ENCODE results near the gene PGPEP1.
"Not testable (repeated sequence)": the region's sequence is repeated elsewhere in the genome, so short reads cannot be mapped to it uniquely, and the experiment has no call there.

The PGPEP1 gene

GRCh38 chr19:18317961-18318800, 22.2 kb upstream of the PGPEP1 start:
- Mint-ChIP-seq H3K9me3 (no peaks in the 10 kb centered on the region), H3K4me3 (peak overlapping the region; percentile 71), H3K4me1 (ENCODE audit: low read depth) (peaks cover 54% of the 10 kb centered on the region), H3K27ac (peak overlapping the region; percentile 97), H3K27me3 (no peaks in the 10 kb centered on the region), H3K36me3 (ENCODE audit: low read depth) (peaks cover 86% of the 10 kb centered on the region)
- DNase-seq: peak; percentile 69

- H3K4me1 Mint-ChIP-seq (ENCODE audit: low read depth): peaks cover 62% of the 10 kb centered on the region
- peak overlapping the region; percentile 97 for H3K27ac Mint-ChIP-seq
- no peaks in the 10 kb centered on the region for H3K9me3 Mint-ChIP-seq
- peak overlapping the region; percentile 71 for H3K4me3 Mint-ChIP-seq
- H3K27me3 Mint-ChIP-seq: no peaks in the 10 kb centered on the region
- peaks cover 72% of the 10 kb centered on the region for H3K36me3 Mint-ChIP-seq (ENCODE audit: low read depth)
- DNase-seq: no peak
These were observed 20.7 kb upstream of the PGPEP1 start for GRCh38 chr19:18319591-18320135.

GRCh38 chr19:18320865-18321733, 19.3 kb upstream of the PGPEP1 start:
- Mint-ChIP-seq H3K4me1 (ENCODE audit: low read depth) (peaks cover 57% of the 10 kb centered on the region), H3K27me3 (no peaks in the 10 kb centered on the region), H3K4me3 (peak overlapping the region; percentile 89), H3K27ac (peak overlapping the region; percentile 97), H3K36me3 (ENCODE audit: low read depth) (peaks cover 57% of the 10 kb centered on the region), H3K9me3 (no peaks in the 10 kb centered on the region)
- no peak for DNase-seq

GRCh38 chr19:18321734-18322102, 18.7 kb upstream of the PGPEP1 start:
- Mint-ChIP-seq H3K9me3 (no peaks in the 10 kb centered on the region), H3K36me3 (ENCODE audit: low read depth) (peaks cover 52% of the 10 kb centered on the region), H3K4me1 (ENCODE audit: low read depth) (peaks cover 55% of the 10 kb centered on the region), H3K27me3 (no peaks in the 10 kb centered on the region), H3K27ac (peak overlapping the region; percentile 97), H3K4me3 (peak overlapping the region; percentile 89)
- no peak for DNase-seq

GRCh38 chr19:18322318-18322758, 18.1 kb upstream of the PGPEP1 start:
- peak overlapping the region; percentile 89 for H3K4me3 Mint-ChIP-seq

GRCh38 chr19:18322759-18323460, 17.5 kb upstream of the PGPEP1 start, which contains the start of gene LSM4:
Gene LSM4, minus strand, starts transcription at chr19:18323076. Its CDS starts 56 bp downstream, at chr19:18323020.
- H3K4me3 Mint-ChIP-seq: peak within 1 kb of the TSS; percentile 89
- peaks cover 50% of the 10 kb centered on the region for H3K4me1 Mint-ChIP-seq (ENCODE audit: low read depth)
- H3K27me3 Mint-ChIP-seq: no peaks in the 10 kb centered on the region
- peaks cover 47% of the 10 kb centered on the region for H3K36me3 Mint-ChIP-seq (ENCODE audit: low read depth)
- peak within 1 kb of the TSS; percentile 97 for H3K27ac Mint-ChIP-seq
- no peaks in the 10 kb centered on the region for H3K9me3 Mint-ChIP-seq
- peak; percentile 100 for DNase-seq

More at GRCh38 chr19:18322318-18322758, 18.1 kb upstream of the PGPEP1 start:
- H3K4me1 Mint-ChIP-seq (ENCODE audit: low read depth): peaks cover 55% of the 10 kb centered on the region
- DNase-seq: peak; percentile 65
- no peaks in the 10 kb centered on the region for H3K27me3 Mint-ChIP-seq
- H3K36me3 Mint-ChIP-seq (ENCODE audit: low read depth): peaks cover 52% of the 10 kb centered on the region
- no peaks in the 10 kb centered on the region for H3K9me3 Mint-ChIP-seq
- H3K27ac Mint-ChIP-seq: peak overlapping the region; percentile 97

- Mint-ChIP-seq H3K36me3 (ENCODE audit: low read depth) (peaks cover 35% of the 10 kb centered on the region), H3K4me1 (ENCODE audit: low read depth) (peaks cover 48% of the 10 kb centered on the region), H3K27ac (peak overlapping the region; percentile 97)
- DNase-seq, H3K4me3 Mint-ChIP-seq, H3K27me3 Mint-ChIP-seq, H3K9me3 Mint-ChIP-seq: not testable (repeated sequence)
These were observed 16.0 kb upstream of the PGPEP1 start for GRCh38 chr19:18324373-18324731.

- Mint-ChIP-seq H3K4me3 (no peak overlapping the region), H3K27ac (no peak overlapping the region), H3K4me1 (ENCODE audit: low read depth) (peaks cover 27% of the 10 kb centered on the region), H3K36me3 (ENCODE audit: low read depth) (peaks cover 11% of the 10 kb centered on the region), H3K27me3 (no peaks in the 10 kb centered on the region), H3K9me3 (no peaks in the 10 kb centered on the region)
- no peak for DNase-seq
These were observed 13.6 kb upstream of the PGPEP1 start for GRCh38 chr19:18326772-18327171.

- Mint-ChIP-seq H3K9me3 (no peaks in the 10 kb centered on the region), H3K27ac (peak overlapping the region; percentile 79), H3K27me3 (no peaks in the 10 kb centered on the region), H3K4me3 (peak overlapping the region; percentile 71), H3K36me3 (ENCODE audit: low read depth) (no peaks in the 10 kb centered on the region), H3K4me1 (ENCODE audit: low read depth) (peaks cover 20% of the 10 kb centered on the region)
- DNase-seq: peak; percentile 80
These were observed 11.9 kb upstream of the PGPEP1 start for GRCh38 chr19:18328340-18329034.

GRCh38 chr19:18329035-18329376, 11.4 kb upstream of the PGPEP1 start:
- Mint-ChIP-seq H3K27ac (no peak overlapping the region), H3K27me3 (no peaks in the 10 kb centered on the region), H3K9me3 (no peaks in the 10 kb centered on the region), H3K4me3 (peak overlapping the region; percentile 71), H3K36me3 (ENCODE audit: low read depth) (no peaks in the 10 kb centered on the region), H3K4me1 (ENCODE audit: low read depth) (peaks cover 15% of the 10 kb centered on the region)
- DNase-seq: no peak

GRCh38 chr19:18330868-18331267, 9.5 kb upstream of the PGPEP1 start:
- DNase-seq: no peak
- Mint-ChIP-seq H3K27me3 (no peaks in the 10 kb centered on the region), H3K9me3 (no peaks in the 10 kb centered on the region), H3K4me1 (ENCODE audit: low read depth) (peaks cover 12% of the 10 kb centered on the region), H3K4me3 (no peak overlapping the region), H3K36me3 (ENCODE audit: low read depth) (no peaks in the 10 kb centered on the region), H3K27ac (no peak overlapping the region)

GRCh38 chr19:18332917-18333530, 7.4 kb upstream of the PGPEP1 start:
- Mint-ChIP-seq H3K9me3 (no peaks in the 10 kb centered on the region), H3K4me3 (no peak overlapping the region), H3K36me3 (ENCODE audit: low read depth) (no peaks in the 10 kb centered on the region), H3K4me1 (ENCODE audit: low read depth) (peaks cover 12% of the 10 kb centered on the region), H3K27ac (no peak overlapping the region), H3K27me3 (no peaks in the 10 kb centered on the region)
- DNase-seq: no peak

GRCh38 chr19:18333680-18334079, 6.7 kb upstream of the PGPEP1 start:
- no peak overlapping the region for H3K27ac Mint-ChIP-seq
- H3K4me1 Mint-ChIP-seq (ENCODE audit: low read depth): peaks cover 8% of the 10 kb centered on the region
- no peaks in the 10 kb centered on the region for H3K36me3 Mint-ChIP-seq (ENCODE audit: low read depth)
- H3K27me3 Mint-ChIP-seq: no peaks in the 10 kb centered on the region
- H3K9me3 Mint-ChIP-seq: no peaks in the 10 kb centered on the region
- H3K4me3 Mint-ChIP-seq: no peak overlapping the region
- no peak for DNase-seq

Measured in activated T-cell treated with anti-CD3 and anti-CD28 coated beads, Interleukin-2, amount 50 U/mL, for 24 hours (primary cell).